IMR-90 (cell line): ENCODE results near the gene PPRC1.

ENCODE experiments used
- CEBPB ChIP-seq: IDR thresholded peaks from 2 replicates; pipeline ENCODE4 v1.6.1; 2012; ENCODE audit warnings: low read depth, low read length, improper control_type of control experiment
- CTCF ChIP-seq: conservative IDR thresholded peaks from 2 replicates; pipeline ENCODE4 v1.5.1; 2012; ENCODE audit warnings: mild to moderate bottlenecking, low read depth, low read length, improper control_type of control experiment
- FOS ChIP-seq: fragments of 150-350 bp; IDR thresholded peaks from 2 replicates; pipeline ENCODE4 v1.6.1; 2016; ENCODE audit warnings: low read depth, low read length
- MAZ ChIP-seq: IDR thresholded peaks from 2 replicates; pipeline ENCODE4 v1.6.1; 2012; ENCODE audit warnings: low read depth, mild to moderate bottlenecking, low read length, improper control_type of control experiment, moderate library complexity, borderline replicate concordance
- MXI1 ChIP-seq: IDR thresholded peaks from 2 replicates; pipeline ENCODE4 v1.6.1; 2012; ENCODE audit warnings: low read depth, mild to moderate bottlenecking, low read length, moderate library complexity, borderline replicate concordance
- POLR2A ChIP-seq: IDR thresholded peaks from 2 replicates; pipeline ENCODE4 v1.6.1; 2012; ENCODE audit warnings: mild to moderate bottlenecking, low read depth, low read length

- TF ChIP-seq CTCF (no peak), MAZ (peak; percentile 7; the same call in 1 of the 2 replicates), CEBPB (no peak), FOS (no peak), MXI1 (no peak), POLR2A (no peak)
Observed at GRCh38 chr10:102120991-102121738, 11.7 kb upstream of the PPRC1 start.
